ENCODE results near the gene RBM38.

DNA sequence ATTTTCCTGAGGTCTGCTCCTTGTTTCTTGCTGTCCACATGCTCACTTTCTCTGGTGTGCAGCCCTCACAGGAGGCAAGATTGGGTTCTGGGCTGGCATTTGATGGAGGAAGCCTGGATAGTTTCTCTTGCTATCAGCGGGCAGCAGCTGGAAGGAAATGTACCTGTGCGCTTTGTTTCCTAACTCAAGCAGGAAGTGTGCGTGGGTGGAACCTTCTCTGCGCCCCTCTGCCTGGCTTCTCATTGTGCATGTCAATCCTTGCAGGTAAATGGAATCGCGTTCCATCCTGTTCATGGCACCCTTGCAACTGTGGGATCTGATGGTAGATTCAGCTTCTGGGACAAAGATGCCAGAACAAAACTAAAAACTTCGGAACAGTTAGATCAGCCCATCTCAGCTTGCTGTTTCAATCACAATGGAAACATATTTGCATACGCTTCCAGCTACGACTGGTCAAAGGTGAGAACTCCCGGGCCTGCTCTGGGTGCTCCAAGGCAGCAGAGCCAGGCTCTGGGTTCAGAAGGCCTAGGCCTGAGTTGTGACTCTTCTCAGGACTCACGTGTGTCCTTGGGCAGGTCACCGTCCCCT is 16.8 kb upstream of the RBM38 start:
- TF ChIP-seq, protein P1, sequence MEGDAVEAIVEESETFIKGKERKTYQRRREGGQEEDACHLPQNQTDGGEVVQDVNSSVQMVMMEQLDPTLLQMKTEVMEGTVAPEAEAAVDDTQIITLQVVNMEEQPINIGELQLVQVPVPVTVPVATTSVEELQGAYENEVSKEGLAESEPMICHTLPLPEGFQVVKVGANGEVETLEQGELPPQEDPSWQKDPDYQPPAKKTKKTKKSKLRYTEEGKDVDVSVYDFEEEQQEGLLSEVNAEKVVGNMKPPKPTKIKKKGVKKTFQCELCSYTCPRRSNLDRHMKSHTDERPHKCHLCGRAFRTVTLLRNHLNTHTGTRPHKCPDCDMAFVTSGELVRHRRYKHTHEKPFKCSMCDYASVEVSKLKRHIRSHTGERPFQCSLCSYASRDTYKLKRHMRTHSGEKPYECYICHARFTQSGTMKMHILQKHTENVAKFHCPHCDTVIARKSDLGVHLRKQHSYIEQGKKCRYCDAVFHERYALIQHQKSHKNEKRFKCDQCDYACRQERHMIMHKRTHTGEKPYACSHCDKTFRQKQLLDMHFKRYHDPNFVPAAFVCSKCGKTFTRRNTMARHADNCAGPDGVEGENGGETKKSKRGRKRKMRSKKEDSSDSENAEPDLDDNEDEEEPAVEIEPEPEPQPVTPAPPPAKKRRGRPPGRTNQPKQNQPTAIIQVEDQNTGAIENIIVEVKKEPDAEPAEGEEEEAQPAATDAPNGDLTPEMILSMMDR (IDR thresholded peaks at IDR 0.05; ENCODE audit: insufficient read depth, low read length, poor library complexity, severe bottlenecking) = no peak
- no peak for TF ChIP-seq EZH2phosphoT487 (conservative IDR thresholded peaks at IDR 0.05; ENCODE audit: low read length)
